ENCODE measurements around the gene PNCK.

DNA sequence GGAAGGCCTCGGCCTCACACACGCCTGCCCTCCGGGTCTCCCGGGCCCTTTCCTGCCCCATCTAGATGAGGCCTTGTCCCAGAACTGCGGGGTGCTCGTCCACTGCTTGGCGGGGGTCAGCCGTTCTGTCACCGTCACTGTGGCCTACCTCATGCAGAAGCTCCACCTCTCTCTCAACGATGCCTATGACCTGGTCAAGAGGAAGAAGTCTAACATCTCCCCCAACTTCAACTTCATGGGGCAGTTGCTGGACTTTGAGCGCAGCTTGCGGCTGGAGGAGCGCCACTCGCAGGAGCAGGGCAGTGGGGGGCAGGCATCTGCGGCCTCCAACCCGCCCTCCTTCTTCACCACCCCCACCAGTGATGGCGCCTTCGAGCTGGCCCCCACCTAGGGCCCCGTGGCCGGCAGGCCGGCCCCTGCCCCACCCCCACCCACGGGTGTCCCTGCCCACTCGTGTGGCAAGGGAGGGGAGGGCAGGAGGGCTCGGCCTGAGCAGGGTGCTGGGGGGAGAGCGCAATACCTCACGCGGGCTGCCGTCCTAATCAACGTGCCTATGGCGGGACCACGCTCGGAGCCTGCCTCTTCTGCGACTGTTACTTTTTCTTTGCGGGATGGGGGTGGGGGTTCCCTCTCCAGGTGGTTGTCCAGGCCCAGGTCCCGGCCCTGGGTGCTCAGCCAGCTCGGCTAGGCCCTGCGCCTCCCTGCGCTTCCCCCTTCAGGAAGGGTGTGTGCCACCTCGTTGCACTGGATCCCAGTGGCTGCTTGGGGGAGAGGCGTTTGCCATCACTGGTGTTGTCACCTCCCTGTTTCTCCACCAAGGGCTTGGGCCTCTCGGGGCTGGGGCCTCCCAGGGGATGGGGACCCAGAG lies 23.5 kb downstream of the PNCK start:
- no peak for TF ChIP-seq YY1 (IDR thresholded peaks at IDR 0.05; ENCODE audit: insufficient read depth, insufficient read length)
- no peak for TF ChIP-seq ZNF274 (IDR thresholded peaks at IDR 0.05; ENCODE audit: low read depth, low read length)
- TF ChIP-seq SUZ12 (IDR thresholded peaks at IDR 0.05; ENCODE audit: extremely low read depth, insufficient read depth, insufficient read length), result no peak

Data from NT2/D1 (cell line).